ENCODE measurements around the gene KIF16B.

KIF16B gene

GRCh38 chr20:16518784-16519084 lies 54.5 kb downstream of the KIF16B start:
- H3K4me3 ChIP-seq (ENCODE audit: low read length), result no peak overlapping the region
- H3K9ac ChIP-seq (ENCODE audit: low read length), result no peak overlapping the region
- no peak for DNase-seq (ENCODE audit: low read depth)
- no peaks in the 10 kb centered on the region for H3K4me1 ChIP-seq (ENCODE audit: control insufficient read depth, insufficient read depth, low read length)
- H3K9me3 ChIP-seq (ENCODE audit: control insufficient read depth, low read length), result no peaks in the 10 kb centered on the region
- H3K36me3 ChIP-seq (ENCODE audit: control insufficient read depth, insufficient read depth, low read length, severe bottlenecking), result no peaks in the 10 kb centered on the region
- no peaks in the 10 kb centered on the region for H3K27me3 ChIP-seq (replicated peaks; ENCODE audit: control insufficient read depth, insufficient read depth, low read length)

- no peaks in the 10 kb centered on the region for H3K27me3 ChIP-seq (replicated peaks; ENCODE audit: control insufficient read depth, insufficient read depth, low read length)
- no peak overlapping the region for H3K9ac ChIP-seq (ENCODE audit: low read length)
- H3K4me1 ChIP-seq (ENCODE audit: control insufficient read depth, insufficient read depth, low read length), result no peaks in the 10 kb centered on the region
- H3K4me3 ChIP-seq (ENCODE audit: low read length), result no peak overlapping the region
- peak; percentile 46 for DNase-seq (ENCODE audit: low read depth)
- H3K9me3 ChIP-seq (ENCODE audit: control insufficient read depth, low read length), result no peaks in the 10 kb centered on the region
- H3K36me3 ChIP-seq (ENCODE audit: control insufficient read depth, insufficient read depth, low read length, severe bottlenecking), result no peaks in the 10 kb centered on the region
Observed at GRCh38 chr20:16517946-16518783, 55.1 kb downstream of the KIF16B start.

- no peak for DNase-seq (ENCODE audit: low read depth)
- no peaks in the 10 kb centered on the region for H3K9me3 ChIP-seq (ENCODE audit: control insufficient read depth, low read length)
- no peaks in the 10 kb centered on the region for H3K36me3 ChIP-seq (ENCODE audit: control insufficient read depth, insufficient read depth, low read length, severe bottlenecking)
- H3K4me3 ChIP-seq (ENCODE audit: low read length), result no peak overlapping the region
- H3K4me1 ChIP-seq (ENCODE audit: control insufficient read depth, insufficient read depth, low read length), result no peaks in the 10 kb centered on the region
- no peak overlapping the region for H3K9ac ChIP-seq (ENCODE audit: low read length)
- H3K27me3 ChIP-seq (replicated peaks; ENCODE audit: control insufficient read depth, insufficient read depth, low read length), result no peaks in the 10 kb centered on the region
Observed at GRCh38 chr20:16516794-16517193, 56.5 kb downstream of the KIF16B start.

- DNase-seq (ENCODE audit: low read depth), result no peak
- H3K27me3 ChIP-seq (replicated peaks; ENCODE audit: control insufficient read depth, insufficient read depth, low read length), result no peaks in the 10 kb centered on the region
- peaks cover 9% of the 10 kb centered on the region for H3K36me3 ChIP-seq (ENCODE audit: control insufficient read depth, insufficient read depth, low read length, severe bottlenecking)
- no peak overlapping the region for H3K9ac ChIP-seq (ENCODE audit: low read length)
- H3K4me3 ChIP-seq (ENCODE audit: low read length), result no peak overlapping the region
- H3K4me1 ChIP-seq (ENCODE audit: control insufficient read depth, insufficient read depth, low read length), result no peaks in the 10 kb centered on the region
- no peaks in the 10 kb centered on the region for H3K9me3 ChIP-seq (ENCODE audit: control insufficient read depth, low read length)
Observed at GRCh38 chr20:16515046-16515445, 58.2 kb downstream of the KIF16B start.

- Histone ChIP-seq H3K27me3 (replicated peaks; ENCODE audit: control insufficient read depth, insufficient read depth, low read length) (no peaks in the 10 kb centered on the region), H3K4me3 (ENCODE audit: low read length) (no peak overlapping the region), H3K9me3 (ENCODE audit: control insufficient read depth, low read length) (no peaks in the 10 kb centered on the region), H3K4me1 (ENCODE audit: control insufficient read depth, insufficient read depth, low read length) (no peaks in the 10 kb centered on the region), H3K9ac (ENCODE audit: low read length) (no peak overlapping the region), H3K36me3 (ENCODE audit: control insufficient read depth, insufficient read depth, low read length, severe bottlenecking) (peaks cover 9% of the 10 kb centered on the region)
- DNase-seq (ENCODE audit: low read depth), result no peak
Observed at GRCh38 chr20:16514140-16514539, 59.1 kb downstream of the KIF16B start.

GRCh38 chr20:16505894-16506293 lies 67.4 kb downstream of the KIF16B start:
- Histone ChIP-seq H3K9ac (ENCODE audit: low read length) (no peak overlapping the region), H3K4me1 (ENCODE audit: control insufficient read depth, insufficient read depth, low read length) (no peaks in the 10 kb centered on the region), H3K36me3 (ENCODE audit: control insufficient read depth, insufficient read depth, low read length, severe bottlenecking) (peaks cover 51% of the 10 kb centered on the region), H3K27me3 (replicated peaks; ENCODE audit: control insufficient read depth, insufficient read depth, low read length) (no peaks in the 10 kb centered on the region), H3K4me3 (ENCODE audit: low read length) (no peak overlapping the region), H3K9me3 (ENCODE audit: control insufficient read depth, low read length) (no peaks in the 10 kb centered on the region)
- no peak for DNase-seq (ENCODE audit: low read depth)

- no peaks in the 10 kb centered on the region for H3K9me3 ChIP-seq (ENCODE audit: control insufficient read depth, low read length)
- H3K27me3 ChIP-seq (replicated peaks; ENCODE audit: control insufficient read depth, insufficient read depth, low read length), result no peaks in the 10 kb centered on the region
- H3K4me1 ChIP-seq (ENCODE audit: control insufficient read depth, insufficient read depth, low read length), result no peaks in the 10 kb centered on the region
- H3K36me3 ChIP-seq (ENCODE audit: control insufficient read depth, insufficient read depth, low read length, severe bottlenecking), result peaks cover 36% of the 10 kb centered on the region
- peak; percentile 7 for DNase-seq (ENCODE audit: low read depth)
- H3K9ac ChIP-seq (ENCODE audit: low read length), result no peak overlapping the region
- no peak overlapping the region for H3K4me3 ChIP-seq (ENCODE audit: low read length)
Observed at GRCh38 chr20:16501301-16501700, 71.9 kb downstream of the KIF16B start.

GRCh38 chr20:16500197-16500596 lies 73.1 kb downstream of the KIF16B start:
- H3K9ac ChIP-seq (ENCODE audit: low read length), result no peak overlapping the region
- H3K36me3 ChIP-seq (ENCODE audit: control insufficient read depth, insufficient read depth, low read length, severe bottlenecking), result peaks cover 31% of the 10 kb centered on the region
- no peaks in the 10 kb centered on the region for H3K9me3 ChIP-seq (ENCODE audit: control insufficient read depth, low read length)
- no peak for DNase-seq (ENCODE audit: low read depth)
- H3K4me1 ChIP-seq (ENCODE audit: control insufficient read depth, insufficient read depth, low read length), result no peaks in the 10 kb centered on the region
- H3K27me3 ChIP-seq (replicated peaks; ENCODE audit: control insufficient read depth, insufficient read depth, low read length), result no peaks in the 10 kb centered on the region
- H3K4me3 ChIP-seq (ENCODE audit: low read length), result no peak overlapping the region

GRCh38 chr20:16498526-16499253 lies 74.6 kb downstream of the KIF16B start:
- no peak for DNase-seq (ENCODE audit: low read depth)
- Histone ChIP-seq H3K4me3 (ENCODE audit: low read length) (no peak overlapping the region), H3K36me3 (ENCODE audit: control insufficient read depth, insufficient read depth, low read length, severe bottlenecking) (peaks cover 16% of the 10 kb centered on the region), H3K4me1 (ENCODE audit: control insufficient read depth, insufficient read depth, low read length) (no peaks in the 10 kb centered on the region), H3K9me3 (ENCODE audit: control insufficient read depth, low read length) (no peaks in the 10 kb centered on the region), H3K27me3 (replicated peaks; ENCODE audit: control insufficient read depth, insufficient read depth, low read length) (no peaks in the 10 kb centered on the region), H3K9ac (ENCODE audit: low read length) (no peak overlapping the region)

- Histone ChIP-seq H3K9ac (ENCODE audit: low read length) (no peak overlapping the region), H3K36me3 (ENCODE audit: control insufficient read depth, insufficient read depth, low read length, severe bottlenecking) (peaks cover 14% of the 10 kb centered on the region), H3K27me3 (replicated peaks; ENCODE audit: control insufficient read depth, insufficient read depth, low read length) (no peaks in the 10 kb centered on the region)
Observed at GRCh38 chr20:16497896-16498295, 75.4 kb downstream of the KIF16B start.

GRCh38 chr20:16493486-16493885 lies 79.8 kb downstream of the KIF16B start:
- Histone ChIP-seq H3K27me3 (replicated peaks; ENCODE audit: control insufficient read depth, insufficient read depth, low read length) (no peaks in the 10 kb centered on the region), H3K9me3 (ENCODE audit: control insufficient read depth, low read length) (no peaks in the 10 kb centered on the region), H3K4me3 (ENCODE audit: low read length) (no peak overlapping the region), H3K36me3 (ENCODE audit: control insufficient read depth, insufficient read depth, low read length, severe bottlenecking) (peaks cover 16% of the 10 kb centered on the region), H3K9ac (ENCODE audit: low read length) (no peak overlapping the region), H3K4me1 (ENCODE audit: control insufficient read depth, insufficient read depth, low read length) (no peaks in the 10 kb centered on the region)
- no peak for DNase-seq (ENCODE audit: low read depth)

More at GRCh38 chr20:16497896-16498295, 75.4 kb downstream of the KIF16B start:
- DNase-seq (ENCODE audit: low read depth), result no peak
- Histone ChIP-seq H3K4me3 (ENCODE audit: low read length) (no peak overlapping the region), H3K9me3 (ENCODE audit: control insufficient read depth, low read length) (no peaks in the 10 kb centered on the region), H3K4me1 (ENCODE audit: control insufficient read depth, insufficient read depth, low read length) (no peaks in the 10 kb centered on the region)

All from adipocyte (in vitro differentiated cells).